ENCODE measurements around the gene CACNA1H. TPM values are rescaled to one million over a fixed set of nuclear protein-coding genes. Genes with fewer than 3 reads are reported as not detected.

CACNA1H gene
- total RNA-seq, 1 experiment from 2014 or later: 24.3 TPM

GRCh38 chr16:1197237-1197866 is 44.4 kb downstream of the CACNA1H start:
- no peaks in the 10 kb centered on the region for H4K20me1 ChIP-seq (ENCODE audit: insufficient read depth)
- no peaks in the 10 kb centered on the region for H3K9me2 ChIP-seq (ENCODE audit: insufficient read depth)
- DNase-seq (ENCODE audit: low read depth, low spot score): no peak
- ATAC-seq: no peak
- no peak overlapping the region for H3K9ac ChIP-seq (ENCODE audit: low read length)
- no peak overlapping the region for H2AFZ ChIP-seq (ENCODE audit: low read depth, low read length, poor library complexity, severe bottlenecking)
- intact Hi-C loops (cut with micrococcal nuclease): no loop called here
- peaks cover 21 to 44% of the 10 kb centered on the region in 2 experiments for H3K4me1 ChIP-seq (ENCODE audit: control insufficient read depth in 1 of 2, insufficient read depth in 2 of 2, low read length in 2 of 2)
- no peak overlapping the region for H3K27ac ChIP-seq (ENCODE audit: low read depth, low read length)
- H3K4me3 ChIP-seq (replicated peaks in 1 of 2; ENCODE audit: low read depth in 1 of 2, low read length in 2 of 2): no peak overlapping the region
- H3K9me3 ChIP-seq (ENCODE audit: control insufficient read depth in 1 of 2, insufficient read depth in 1 of 2, low read depth in 1 of 2, low read length in 2 of 2): no peaks in the 10 kb centered on the region
- ChIA-PET RAD21 (ENCODE audit: low non-redundant PET in 1 of 2, low total read pairs in 2 of 2, uncharacterized antibody in 2 of 2, unreplicated experiment in 2 of 2) (no interaction called here), CTCF (no interaction called here), POLR2A (no interaction called here)
- TF ChIP-seq SP1 (IDR thresholded peaks at IDR 0.05; ENCODE audit: low read depth) (no peak), EGR1 (IDR thresholded peaks at IDR 0.05; ENCODE audit: low read depth) (no peak), CTCF (IDR thresholded peaks at IDR 0.05 in 2 of 3, conservative IDR thresholded peaks at IDR 0.05 in 1 of 3; ENCODE audit: borderline replicate concordance in 1 of 3, insufficient read depth in 1 of 3, low read depth in 2 of 3, low read length in 2 of 3) (no peak), POLR2A (IDR thresholded peaks at IDR 0.05; ENCODE audit: borderline replicate concordance, extremely low read depth, insufficient read depth, insufficient read length) (no peak), EZH2 (IDR thresholded peaks at IDR 0.05) (no peak), EZH2phosphoT487 (IDR thresholded peaks at IDR 0.05; ENCODE audit: borderline replicate concordance) (no peak), TCF7L2 (IDR thresholded peaks at IDR 0.05; ENCODE audit: borderline replicate concordance, extremely low read depth, insufficient read depth, insufficient read length) (no peak), ATF3 (IDR thresholded peaks at IDR 0.05) (no peak), ELF1 (IDR thresholded peaks at IDR 0.05; ENCODE audit: borderline replicate concordance, low read depth) (no peak), SIN3A (IDR thresholded peaks at IDR 0.05; ENCODE audit: low read depth) (no peak), FOSL1 (IDR thresholded peaks at IDR 0.05; ENCODE audit: low read depth) (no peak), POLR2AphosphoS5 (IDR thresholded peaks at IDR 0.05; ENCODE audit: low read depth, low read length) (no peak), RAD21 (IDR thresholded peaks at IDR 0.05; ENCODE audit: low read depth) (no peak), ZFX (IDR thresholded peaks at IDR 0.05) (no peak)
- TF ChIP-seq, protein P1, sequence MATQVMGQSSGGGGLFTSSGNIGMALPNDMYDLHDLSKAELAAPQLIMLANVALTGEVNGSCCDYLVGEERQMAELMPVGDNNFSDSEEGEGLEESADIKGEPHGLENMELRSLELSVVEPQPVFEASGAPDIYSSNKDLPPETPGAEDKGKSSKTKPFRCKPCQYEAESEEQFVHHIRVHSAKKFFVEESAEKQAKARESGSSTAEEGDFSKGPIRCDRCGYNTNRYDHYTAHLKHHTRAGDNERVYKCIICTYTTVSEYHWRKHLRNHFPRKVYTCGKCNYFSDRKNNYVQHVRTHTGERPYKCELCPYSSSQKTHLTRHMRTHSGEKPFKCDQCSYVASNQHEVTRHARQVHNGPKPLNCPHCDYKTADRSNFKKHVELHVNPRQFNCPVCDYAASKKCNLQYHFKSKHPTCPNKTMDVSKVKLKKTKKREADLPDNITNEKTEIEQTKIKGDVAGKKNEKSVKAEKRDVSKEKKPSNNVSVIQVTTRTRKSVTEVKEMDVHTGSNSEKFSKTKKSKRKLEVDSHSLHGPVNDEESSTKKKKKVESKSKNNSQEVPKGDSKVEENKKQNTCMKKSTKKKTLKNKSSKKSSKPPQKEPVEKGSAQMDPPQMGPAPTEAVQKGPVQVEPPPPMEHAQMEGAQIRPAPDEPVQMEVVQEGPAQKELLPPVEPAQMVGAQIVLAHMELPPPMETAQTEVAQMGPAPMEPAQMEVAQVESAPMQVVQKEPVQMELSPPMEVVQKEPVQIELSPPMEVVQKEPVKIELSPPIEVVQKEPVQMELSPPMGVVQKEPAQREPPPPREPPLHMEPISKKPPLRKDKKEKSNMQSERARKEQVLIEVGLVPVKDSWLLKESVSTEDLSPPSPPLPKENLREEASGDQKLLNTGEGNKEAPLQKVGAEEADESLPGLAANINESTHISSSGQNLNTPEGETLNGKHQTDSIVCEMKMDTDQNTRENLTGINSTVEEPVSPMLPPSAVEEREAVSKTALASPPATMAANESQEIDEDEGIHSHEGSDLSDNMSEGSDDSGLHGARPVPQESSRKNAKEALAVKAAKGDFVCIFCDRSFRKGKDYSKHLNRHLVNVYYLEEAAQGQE (IDR thresholded peaks at IDR 0.05; ENCODE audit: low read depth): no peak
- no peak overlapping the region for H3K4me2 ChIP-seq (ENCODE audit: low read length)
- H3K27me3 ChIP-seq (ENCODE audit: insufficient read depth, low read length): no peaks in the 10 kb centered on the region
- H3K36me3 ChIP-seq (ENCODE audit: control insufficient read depth in 1 of 2, insufficient read depth in 2 of 2, low read length in 2 of 2): no peaks in the 10 kb centered on the region
- BruUV-seq (replicated peaks): no TSS peak
- no peaks in the 10 kb centered on the region for H3K79me2 ChIP-seq (ENCODE audit: insufficient read depth, low read length)
